Adrenal gland (tissue), 12 donors: ENCODE measurements around the gene AP2A1. TPM values are rescaled to one million over a fixed set of nuclear protein-coding genes. Genes with fewer than 3 reads are reported as not detected.
A peak's percentile ranks its signal among the peaks of the same experiment; 100 is the strongest.

Experiments
- DNase-seq, 7 donors: peaks; one replicate each; pipeline ENCODE4 v3.0.0-alpha.2; 2019 to 2020
- H3K27ac ChIP-seq, 5 donors: fragments of 200-600 bp; sonication (generic) in 4 of 5; 1 replicate in 3 of 5; 2 replicates in 2 of 5; pipeline versions ENCODE4 v1.5.1 to v1.8.0; 2016 to 2020; ENCODE audit warnings: mild to moderate bottlenecking in 1 of 5
- H3K27me3 ChIP-seq: fragments of 200-600 bp; 2 replicates; pipeline ENCODE4 v1.8.0; 2021
- H3K36me3 ChIP-seq, 2 donors: fragments of 200-600 bp; replicated peaks in 1 of 2; 1 replicate in 1 of 2; 2 replicates in 1 of 2; pipeline versions ENCODE4 v1.5.1 to v1.8.0; 2018 to 2022
- H3K4me1 ChIP-seq, 2 donors: fragments of 200-600 bp; replicated peaks in 1 of 2; 1 replicate in 1 of 2; 2 replicates in 1 of 2; pipeline versions ENCODE4 v1.5.1 to v1.8.0; 2018 to 2021
- H3K4me3 ChIP-seq, 4 donors: fragments of 200-600 bp; sonication (generic) in 3 of 4; one replicate each; pipeline ENCODE4 v1.5.1; 2016 to 2018
- H3K9me3 ChIP-seq, 3 donors: fragments of 200-600 bp; sonication (generic) in 1 of 3; replicated peaks in 1 of 3; 1 replicate in 2 of 3; 2 replicates in 1 of 3; pipeline versions ENCODE4 v1.5.1 to v1.8.0; 2016 to 2021
- CTCF ChIP-seq, 6 experiments: fragments of 450-650 bp in 4 of 6; fragments of 200-600 bp in 2 of 6; sonication (generic) in 1 of 6; IDR thresholded peaks; 1 replicate in 5 of 6; 2 replicates in 1 of 6; pipeline versions ENCODE4 v1.5.1 to v1.8.0; 2016 to 2021; ENCODE audit warnings: antibody characterized with exemption in 6 of 6, mild to moderate bottlenecking in 2 of 6, moderate library complexity in 1 of 6
- POLR2A ChIP-seq, 2 donors: fragments of 450-650 bp; IDR thresholded peaks; one replicate each; pipeline ENCODE4 v1.6.1; 2017; ENCODE audit warnings: antibody characterized with exemption in 2 of 2, mild to moderate bottlenecking in 2 of 2, moderate library complexity in 1 of 2
- WGBS, 4 donors: extraction: QIAGEN DNeasy Blood & Tissue Kit in 2 of 4; methylation state at CpG; one replicate each; pipeline versions ENCODE4 v1.1.5 to v1.1.7; 2013 to 2017; 5-methylcytosine and 5-hydroxymethylcytosine counted together
- intact Hi-C, 2 donors: fragments of 100-400 bp; cut with DNase I; formaldehyde crosslinking; loops; one replicate each; pipeline versions ENCODE4 v1.14.1 to v1.15.0; 2022 to 2023
- polyA plus RNA-seq, 3 donors: library from polyadenylated mRNA; stranded (reverse); fragments of 200-250 nt in 2 of 3; fragments of 350-450 nt in 1 of 3; fragmentation: Illumina TruSeq in 1 of 3; extraction: RNeasy Lipid Tissue Mini Kit (QIAGEN cat#74804) in 1 of 3; gene quantifications; one replicate each; pipeline ENCODE4 v1.2.3, GENCODE V29; 2013 to 2014
- total RNA-seq, 9 donors: library from RNA; depleted of rRNA in 4 of 9; stranded (reverse); fragments of >200 nt in 4 of 9; fragments of 120-200 nt in 1 of 9; fragmentation: NEBNext Ultra II Directional in 1 of 9; extraction: Animal tissue kit (Norgen Biotek cat#: 25700) in 1 of 9; gene quantifications; one replicate each; pipeline versions ENCODE4 v1.1.0 to v1.2.4, GENCODE V29; 2013 to 2023
- donor health status: healthy with polysubstance abuse.
- donor health status: Bipolar disorder and iron deficiency.
- donor health status: DM: yes; HTN: yes; CAD: no.
- donor health status: DM: no; HTN: no; CAD: no.
- donor health status: DM: no; HTN: no; CAD: no.
- donor health status: DM: yes; HTN: yes; CAD: no.

AP2A1 gene
- total and polyA plus RNA-seq, 12 donors, result 59.8 to 455 (median 239) TPM

- WGBS, 4 donors, result 85 to 91% (median 88%) methylated on average over 8 of the region's 8 CpGs
- no peak overlapping the region for H3K4me3 ChIP-seq
- TF ChIP-seq CTCF (IDR thresholded peaks at IDR 0.05), result no peak
- no peak for TF ChIP-seq POLR2A (IDR thresholded peaks at IDR 0.05)
- peaks cover 0 to 30% of the 10 kb centered on the region in 2 donors for H3K36me3 ChIP-seq
- H3K27ac ChIP-seq, result peak overlapping the region in 1 of 5 donors; percentile 6
- intact Hi-C loops, result no loop called here
- H3K27me3 ChIP-seq, result no peaks in the 10 kb centered on the region
- no peak for DNase-seq
- H3K4me1 ChIP-seq, result no peaks in the 10 kb centered on the region
- H3K9me3 ChIP-seq, result no peaks in the 10 kb centered on the region
Measured at GRCh38 chr19:49780861-49781260, 14.1 kb downstream of the AP2A1 start.

- no peak overlapping the region for H3K4me3 ChIP-seq
- DNase-seq, result no peak
- peaks cover 0 to 4% of the 10 kb centered on the region in 2 donors for H3K4me1 ChIP-seq
- H3K27ac ChIP-seq, result peak overlapping the region in 2 of 5 donors; percentile 6 to 11
- no peaks in the 10 kb centered on the region for H3K9me3 ChIP-seq
- peaks cover 0 to 33% of the 10 kb centered on the region in 2 donors for H3K36me3 ChIP-seq
- TF ChIP-seq POLR2A (IDR thresholded peaks at IDR 0.05) (no peak), CTCF (IDR thresholded peaks at IDR 0.05) (no peak)
- H3K27me3 ChIP-seq, result no peaks in the 10 kb centered on the region
- intact Hi-C loops, result no loop called here
- 85 to 100% (median 89%) methylated on average over 5 to 7 of the region's 7 CpGs for WGBS, 4 donors
Measured at GRCh38 chr19:49781394-49781793, 14.6 kb downstream of the AP2A1 start.

- no peaks in the 10 kb centered on the region for H3K27me3 ChIP-seq
- WGBS, 4 donors, result 93 to 97% (median 97%) methylated on average over 6 to 18 of the region's 18 CpGs
Measured at GRCh38 chr19:49782515-49782914, 15.7 kb downstream of the AP2A1 start.

GRCh38 chr19:49786376-49786820 is 19.6 kb downstream of the AP2A1 start:
- peak overlapping the region in 4 of 5 donors; percentile 32 to 87 (median 79) for H3K27ac ChIP-seq
- TF ChIP-seq CTCF (IDR thresholded peaks at IDR 0.05), result no peak
- peak in 1 of 2 donors; percentile 59 for TF ChIP-seq POLR2A (IDR thresholded peaks at IDR 0.05)
- WGBS, 4 donors, result 41 to 52% (median 47%) methylated on average over 9 of the region's 9 CpGs

More at GRCh38 chr19:49782515-49782914, 15.7 kb downstream of the AP2A1 start:
- H3K27ac ChIP-seq, result no peak overlapping the region
- intact Hi-C loops, result no loop called here
- no peaks in the 10 kb centered on the region for H3K9me3 ChIP-seq
- peaks cover 0 to 34% of the 10 kb centered on the region in 2 donors for H3K36me3 ChIP-seq
- TF ChIP-seq CTCF (IDR thresholded peaks at IDR 0.05) (no peak), POLR2A (IDR thresholded peaks at IDR 0.05) (no peak)
- H3K4me3 ChIP-seq, result no peak overlapping the region
- H3K4me1 ChIP-seq, result peaks cover 7 to 11% of the 10 kb centered on the region in 2 donors
- DNase-seq, result no peak

More at GRCh38 chr19:49786376-49786820, 19.6 kb downstream of the AP2A1 start:
- Histone ChIP-seq H3K36me3 (peaks cover 0 to 49% of the 10 kb centered on the region in 2 donors), H3K4me1 (peaks cover 19 to 22% of the 10 kb centered on the region in 2 donors), H3K4me3 (no peak overlapping the region), H3K27me3 (no peaks in the 10 kb centered on the region), H3K9me3 (no peaks in the 10 kb centered on the region)
- DNase-seq, result peak; percentile 72 to 92 (median 88)
- intact Hi-C loops, result no loop called here
